GM21529 (cell line): Measurements from ENCODE around the gene POLR1C.
"Not testable (repeated sequence)": the region's sequence is repeated elsewhere in the genome, so short reads cannot be mapped to it uniquely, and the experiment has no call there.

Experiments
- ATAC-seq: cut with Tn5 transposase; IDR thresholded peaks from one replicate; pipeline ENCODE4 v1.9.1; 2021; ENCODE audit not compliant: unreplicated experiment

POLR1C gene

GRCh38 chr6:43547222-43547621 is 30.3 kb downstream of the POLR1C start:
- ATAC-seq, result no peak

GRCh38 chr6:43557620-43558019 is 40.7 kb downstream of the POLR1C start:
- not testable (repeated sequence) for ATAC-seq

- no peak for ATAC-seq
These were observed 42.4 kb downstream of the POLR1C start for GRCh38 chr6:43559328-43559727.

GRCh38 chr6:43570876-43571441 is 54.1 kb downstream of the POLR1C start:
- no peak for ATAC-seq
